Panc1 (cell line): ENCODE results near the gene TRPC4AP. TPM values are rescaled to one million over a fixed set of nuclear protein-coding genes. Genes with fewer than 3 reads are reported as not detected.

Experiments used
- ATAC-seq: fragments of 200-7000 bp; cut with Tn5 transposase; 2 replicates; pipeline ENCODE4 v1.9.1; 2020; ENCODE audit warnings: mild to moderate bottlenecking, moderate library complexity
- BruUV-seq: library from RNA; stranded (reverse); fragments of 400-500 nt; replicated peaks from 2 replicates; lab custom pipeline; 2021; lab: Mats Ljungman, UMichigan
- CTCF ChIA-PET: fragments of 300-600 bp; sonication (Branson Sonifier 250); formaldehyde crosslinking; loops from one replicate; lab custom pipeline; 2022; ENCODE audit warnings: antibody characterized with exemption; lab: Charles Lee
- POLR2A ChIA-PET: fragments of 300-600 bp; sonication (Branson Sonifier 250); formaldehyde crosslinking; loops from one replicate; lab custom pipeline; 2022; ENCODE audit warnings: antibody characterized with exemption; lab: Charles Lee
- DNase-seq: peaks from one replicate; pipeline ENCODE4 v3.0.0-alpha.2; 2010; ENCODE audit warnings: low read depth, low spot score
- H3K27ac ChIP-seq: 2 replicates; pipeline ENCODE4 v1.5.1; 2011; ENCODE audit warnings: mild to moderate bottlenecking, low read length, inconsistent platforms
- H3K27me3 ChIP-seq: fragments of 200-500 bp; sonication (Bioruptor generic); 2 replicates; pipeline ENCODE4 v1.6.0; 2014; ENCODE audit warnings: low read length, inconsistent platforms; ENCODE audit not compliant: control insufficient read depth, insufficient read depth
- H3K36me3 ChIP-seq: fragments of 200-500 bp; sonication (Bioruptor generic); 2 replicates; pipeline ENCODE4 v1.5.1; 2014; ENCODE audit warnings: inconsistent platforms, mild to moderate bottlenecking, low read length, moderate library complexity; ENCODE audit not compliant: control insufficient read depth, insufficient read depth
- H3K4me1 ChIP-seq: 2 replicates; pipeline ENCODE4 v1.5.1; 2011; ENCODE audit warnings: inconsistent platforms, mild to moderate bottlenecking, low read length, moderate library complexity; ENCODE audit not compliant: control insufficient read depth, insufficient read depth
- H3K4me3 ChIP-seq, 2 experiments: 2 replicates each; pipeline ENCODE4 v1.5.1; 2011 to 2012; ENCODE audit warnings: low read depth in 2 of 2, low read length in 2 of 2, mild to moderate bottlenecking in 2 of 2, inconsistent platforms in 1 of 2, moderate library complexity in 1 of 2
- H3K9me3 ChIP-seq: fragments of 200-500 bp; sonication (Bioruptor generic); 2 replicates; pipeline ENCODE4 v1.5.1; 2014; ENCODE audit warnings: low read depth, mild to moderate bottlenecking, inconsistent platforms, low read length, moderate library complexity; ENCODE audit not compliant: control insufficient read depth, insufficient read depth
- CTCF ChIP-seq: fragments of 450-650 bp; IDR thresholded peaks from 2 replicates; pipeline ENCODE4 v1.5.1; 2017; ENCODE audit warnings: mild to moderate bottlenecking
- POLR2AphosphoS5 ChIP-seq: IDR thresholded peaks from 2 replicates; pipeline ENCODE4 v1.6.1; 2012; ENCODE audit warnings: mild to moderate bottlenecking, low read depth, low read length, moderate library complexity
- SIN3A ChIP-seq: IDR thresholded peaks from 2 replicates; pipeline ENCODE4 v1.6.1; 2012; ENCODE audit warnings: low read depth, mild to moderate bottlenecking, low read length, moderate library complexity, borderline replicate concordance; ENCODE audit not compliant: insufficient read depth
- TCF7L2 ChIP-seq: IDR thresholded peaks from 2 replicates; pipeline ENCODE4 v1.6.1; 2011; ENCODE audit warnings: mild to moderate bottlenecking, low read depth, low read length, inconsistent platforms
- in situ Hi-C: cut with HindIII; loops from 2 replicates; pipeline ENCODE4 v1.10.0; 2016; ENCODE audit warnings: low sequenced_read_pairs, low pct_unique_long_range_greater_than_20kb
- intact Hi-C: fragments of 100-400 bp; cut with micrococcal nuclease; formaldehyde crosslinking; loops from one replicate; pipeline ENCODE4 v1.10.0; 2022; ENCODE audit not compliant: unreplicated experiment
- microRNA-seq: library from miRNA; unstranded; fragments of <30 nt; microRNA quantifications from one replicate; pipeline ENCODE4 v1.1.0, GENCODE V29; 2020; ENCODE audit not compliant: unreplicated experiment
- total RNA-seq: library from RNA; stranded (reverse); gene quantifications from one replicate; pipeline ENCODE4 v1.2.1, GENCODE V29; 2021; ENCODE audit not compliant: unreplicated experiment

TRPC4AP gene
- total RNA-seq, 1 experiment from 2014 or later: 48.4 TPM

DNA sequence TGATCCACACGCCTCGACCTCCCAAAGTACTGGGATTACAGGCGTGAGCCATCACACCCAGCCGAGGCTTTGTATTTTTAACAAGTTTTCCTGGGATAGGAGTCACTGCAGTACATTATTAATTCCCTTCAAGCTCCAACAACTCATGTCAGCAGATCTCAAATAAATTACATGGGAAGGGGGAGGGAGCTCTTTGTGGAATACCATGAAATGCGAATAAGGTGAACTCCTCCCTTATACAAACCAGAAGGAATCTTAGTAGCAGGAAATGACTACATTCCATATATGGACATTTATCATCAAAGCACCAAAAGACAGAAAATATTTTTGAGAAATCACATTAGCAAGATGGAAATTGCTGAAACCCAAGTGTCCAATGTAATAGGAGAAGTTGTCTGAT, 139.9 kb downstream of the TRPC4AP start:
- no peaks in the 10 kb centered on the region for H3K27me3 ChIP-seq
- POLR2A ChIA-PET: no interaction called here
- no peak for ATAC-seq
- intact Hi-C loops (no loop called here), in situ Hi-C loops (no loop called here)
- no peaks in the 10 kb centered on the region for H3K9me3 ChIP-seq
- DNase-seq: no peak
- CTCF ChIA-PET: no interaction called here
- peaks cover 11% of the 10 kb centered on the region for H3K4me1 ChIP-seq
- TF ChIP-seq TCF7L2: no peak
- TF ChIP-seq POLR2AphosphoS5: no peak
- TF ChIP-seq SIN3A: no peak
- no peak for TF ChIP-seq CTCF
- H3K36me3 ChIP-seq: peaks cover 3% of the 10 kb centered on the region; the same call in 1 of the 2 replicates
- no peak overlapping the region for H3K27ac ChIP-seq
- no TSS peak for BruUV-seq
- no peak overlapping the region for H3K4me3 ChIP-seq

Small RNAs within 50 kb of the gene (microRNA-seq; reads per million reads assigned to microRNA genes)
- gene MIR499A (not detected), gene MIR499B (not detected)

Other genes starting within 250 kb of the TRPC4AP start
- gene GGT7, start 220.0 kb downstream of the TRPC4AP start, total RNA-seq: 11.5 TPM
- gene ACSS2, start 216.2 kb downstream of the TRPC4AP start, total RNA-seq: 25.4 TPM
- gene GSS, start 137.0 kb downstream of the TRPC4AP start, total RNA-seq: 64.8 TPM
- 0.59 TPM for gene MYH7B, start 136.9 kb downstream of the TRPC4AP start, total RNA-seq
- gene EDEM2, start 54.5 kb upstream of the TRPC4AP start, total RNA-seq: 34.7 TPM
- 38.0 TPM for gene PROCR, start 79.3 kb upstream of the TRPC4AP start, total RNA-seq
- 7.1 TPM for gene MMP24, start 133.9 kb upstream of the TRPC4AP start, total RNA-seq
- gene MMP24OS, start 185.3 kb upstream of the TRPC4AP start, total RNA-seq: 83.8 TPM
- 258 TPM for gene EIF6, start 192.0 kb upstream of the TRPC4AP start, total RNA-seq
- not detected for gene FAM83C, start 199.6 kb upstream of the TRPC4AP start, total RNA-seq